GM13977 (cell line): ENCODE measurements around the gene CHEK2.
"Not testable (repeated sequence)": the region's sequence is repeated elsewhere in the genome, so short reads cannot be mapped to it uniquely, and the experiment has no call there.

Source experiments
- DNase-seq: peaks from one replicate; pipeline ENCODE4 v3.0.0; 2012; ENCODE audit warnings: low spot score
- in situ Hi-C: fragments of 300-500 bp; cut with MboI; formaldehyde crosslinking; loops from one replicate; pipeline ENCODE4 v1.12.0; 2022; ENCODE audit warnings: low sequenced_read_pairs, low pct_unique_long_range_greater_than_20kb, mixed read lengths, inconsistent platforms; ENCODE audit not compliant: unreplicated experiment
- TF ChIP-seq, protein P1 (sequence below): IDR thresholded peaks from 2 replicates; pipeline ENCODE4 v1.5.1; 2012; ENCODE audit warnings: mild to moderate bottlenecking, control low read depth; ENCODE audit not compliant: insufficient read depth; ENCODE audit errors: extremely low read depth, missing control alignments

CHEK2 gene

DNA sequence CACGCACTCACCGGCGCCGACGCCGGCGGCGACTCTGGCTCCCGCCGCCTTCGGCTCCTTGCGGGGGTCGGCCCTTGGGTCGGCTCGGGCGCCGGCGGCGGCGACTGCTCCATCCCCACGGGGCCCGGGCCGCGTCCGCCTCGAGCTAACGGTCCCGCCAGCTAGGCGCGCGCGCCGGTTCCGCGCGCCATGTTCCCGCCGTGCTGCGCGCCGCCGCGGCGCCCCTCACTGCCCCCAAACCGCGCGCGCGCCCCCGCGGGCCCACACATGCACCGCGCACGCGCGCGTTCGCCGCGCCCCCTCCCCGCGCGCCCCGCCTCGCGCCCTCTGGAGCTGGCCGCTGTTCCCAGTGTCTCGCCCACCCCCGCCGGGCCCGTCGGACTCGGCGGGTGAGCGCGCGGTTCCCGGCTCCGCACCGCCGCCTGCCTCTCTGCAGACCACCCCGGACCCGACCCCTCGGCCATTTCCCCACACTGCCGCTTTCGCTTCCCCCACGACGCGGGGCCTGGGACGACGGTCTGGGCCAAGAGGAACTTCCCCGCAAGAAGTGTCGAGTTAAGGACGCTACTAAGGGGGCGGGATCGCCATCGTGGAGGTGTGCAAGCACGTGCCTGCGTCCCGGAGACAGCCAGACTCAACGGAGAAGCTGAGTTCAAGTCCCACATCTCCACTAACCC is 61.9 kb downstream of the CHEK2 start, which contains the start of gene TTC28:
TTC28 (minus strand) TSS at position 230 of the 677 bp plus-strand sequence; CDS start at position 113, 117 bp downstream.
- DNase-seq, result peak; percentile 58
- TF ChIP-seq, protein P1, sequence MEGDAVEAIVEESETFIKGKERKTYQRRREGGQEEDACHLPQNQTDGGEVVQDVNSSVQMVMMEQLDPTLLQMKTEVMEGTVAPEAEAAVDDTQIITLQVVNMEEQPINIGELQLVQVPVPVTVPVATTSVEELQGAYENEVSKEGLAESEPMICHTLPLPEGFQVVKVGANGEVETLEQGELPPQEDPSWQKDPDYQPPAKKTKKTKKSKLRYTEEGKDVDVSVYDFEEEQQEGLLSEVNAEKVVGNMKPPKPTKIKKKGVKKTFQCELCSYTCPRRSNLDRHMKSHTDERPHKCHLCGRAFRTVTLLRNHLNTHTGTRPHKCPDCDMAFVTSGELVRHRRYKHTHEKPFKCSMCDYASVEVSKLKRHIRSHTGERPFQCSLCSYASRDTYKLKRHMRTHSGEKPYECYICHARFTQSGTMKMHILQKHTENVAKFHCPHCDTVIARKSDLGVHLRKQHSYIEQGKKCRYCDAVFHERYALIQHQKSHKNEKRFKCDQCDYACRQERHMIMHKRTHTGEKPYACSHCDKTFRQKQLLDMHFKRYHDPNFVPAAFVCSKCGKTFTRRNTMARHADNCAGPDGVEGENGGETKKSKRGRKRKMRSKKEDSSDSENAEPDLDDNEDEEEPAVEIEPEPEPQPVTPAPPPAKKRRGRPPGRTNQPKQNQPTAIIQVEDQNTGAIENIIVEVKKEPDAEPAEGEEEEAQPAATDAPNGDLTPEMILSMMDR, result peak; percentile 23
- in situ Hi-C loops, result not testable (repeated sequence)

DNA sequence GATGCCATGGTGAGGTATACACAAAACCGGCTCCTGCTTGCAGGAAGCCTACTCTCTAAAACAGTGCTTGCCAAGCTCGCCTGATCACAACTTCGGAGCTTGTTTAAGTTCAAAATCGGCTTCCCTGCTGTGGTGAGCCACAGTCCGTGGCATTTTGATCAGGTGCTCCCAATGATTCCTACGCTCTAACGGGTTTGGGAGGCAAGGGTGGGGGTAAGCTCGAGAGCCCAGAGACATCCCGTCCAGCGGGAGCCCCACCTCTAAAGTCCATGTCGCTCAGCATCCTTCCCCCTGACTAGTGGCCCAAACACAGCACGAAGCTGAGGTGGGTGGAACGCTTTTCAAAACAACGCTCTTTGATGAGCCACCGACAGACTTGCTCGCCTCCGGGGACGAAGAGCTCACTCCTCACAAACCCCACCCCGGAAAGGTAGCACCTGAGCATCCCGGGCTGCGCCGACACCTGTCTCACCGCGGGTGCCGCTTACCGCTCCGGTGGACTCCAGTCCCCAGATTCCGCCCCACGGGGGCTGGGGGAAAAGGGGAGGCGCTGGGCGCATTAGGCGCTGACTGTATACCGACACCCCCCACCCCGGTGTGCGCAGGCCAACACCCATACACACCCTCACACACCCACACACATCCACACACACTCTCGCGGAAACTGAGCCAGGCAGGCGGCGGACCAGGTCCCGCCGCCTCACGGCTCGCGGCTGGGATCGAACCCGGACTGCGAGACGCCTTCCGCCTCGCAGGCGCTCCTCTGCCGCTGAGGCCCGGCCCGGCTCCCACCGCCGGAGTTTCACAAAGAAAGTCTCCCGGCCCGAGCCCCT is 62.6 kb downstream of the CHEK2 start:
- DNase-seq, in situ Hi-C loops: not testable (repeated sequence)

DNA sequence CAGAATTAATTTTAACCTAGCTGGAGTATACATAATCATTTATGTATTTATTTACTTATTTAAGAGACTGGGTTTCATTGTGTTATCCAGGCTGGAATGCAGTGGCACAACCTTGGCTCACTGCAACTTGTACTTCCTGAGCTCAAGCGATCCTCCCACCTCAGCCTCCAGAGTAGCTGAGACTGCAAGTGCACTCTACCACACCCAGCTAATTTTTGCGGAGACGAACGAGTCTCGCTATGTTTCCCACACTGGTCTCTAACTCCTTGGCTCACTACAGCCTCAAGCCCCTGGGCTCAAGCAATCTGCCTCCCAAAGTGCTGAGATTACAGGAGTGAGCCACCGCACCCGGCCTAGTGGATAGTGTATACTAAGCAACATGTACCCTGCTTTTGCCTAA is 63.5 kb downstream of the CHEK2 start:
- in situ Hi-C loops, DNase-seq: not testable (repeated sequence)

DNA sequence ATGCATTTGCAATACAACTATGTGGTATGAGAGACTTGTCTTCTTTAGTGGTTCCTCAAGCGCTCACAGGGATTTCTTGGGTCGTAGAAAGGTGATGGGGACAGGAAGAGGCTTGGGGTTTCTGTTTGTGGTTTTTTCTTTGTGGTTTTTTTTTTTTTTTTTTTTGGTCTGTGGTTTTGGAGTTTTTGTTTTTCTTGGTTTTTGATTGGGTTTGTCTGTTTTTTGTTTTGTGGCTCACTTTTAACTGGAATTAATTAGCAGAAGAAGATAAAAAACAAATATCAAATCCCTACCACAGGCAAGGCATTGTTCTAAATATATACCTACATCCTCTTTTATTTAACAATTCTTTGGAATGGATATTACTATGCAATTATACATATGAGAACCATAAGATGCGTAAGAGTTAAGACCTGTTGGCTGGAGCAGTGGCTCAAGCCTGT is 67.5 kb downstream of the CHEK2 start:
- in situ Hi-C loops, result no loop called here
- peak; percentile 61 for DNase-seq
- TF ChIP-seq, protein P1, result no peak

DNA sequence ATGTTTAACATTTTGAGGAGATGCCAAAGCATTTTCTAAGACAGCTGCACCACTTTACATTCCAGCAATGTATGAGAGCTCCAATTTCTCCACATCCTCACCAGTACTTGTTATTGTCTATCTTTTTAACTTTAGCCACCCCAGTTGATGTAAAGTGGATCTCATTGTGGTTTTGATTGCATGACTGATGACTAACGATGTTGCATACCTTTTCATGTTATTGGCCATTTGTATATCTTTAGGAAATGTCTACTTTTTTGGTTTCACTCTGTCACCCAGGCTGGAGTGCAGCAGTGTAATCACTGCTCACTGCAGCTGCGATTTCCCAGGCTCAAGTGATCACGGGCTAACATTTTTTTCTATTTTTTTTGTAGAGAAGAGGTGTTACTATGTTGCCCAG is 70.9 kb downstream of the CHEK2 start:
- TF ChIP-seq, protein P1, result no peak
- in situ Hi-C loops, result no loop called here
- no peak for DNase-seq

DNA sequence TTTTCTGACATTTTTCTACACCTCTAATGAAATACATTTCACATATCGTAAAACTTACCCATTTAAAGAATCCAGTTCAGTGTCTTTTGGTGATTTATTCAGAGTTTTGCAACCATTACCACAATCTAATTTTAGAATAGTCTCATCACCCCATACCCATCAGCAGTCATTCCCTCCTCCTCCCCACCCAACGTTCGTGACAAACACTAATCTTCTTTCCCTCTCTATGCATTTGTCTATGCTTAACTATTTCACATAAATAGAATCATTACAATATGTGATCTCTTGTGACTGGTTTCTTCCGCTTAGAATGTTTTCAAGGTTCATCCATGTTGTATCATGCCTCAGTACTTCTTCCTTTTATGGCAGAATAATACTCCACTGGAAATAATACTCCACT is 71.5 kb downstream of the CHEK2 start:
- TF ChIP-seq, protein P1, result no peak
- in situ Hi-C loops, result no loop called here
- DNase-seq, result no peak

DNA sequence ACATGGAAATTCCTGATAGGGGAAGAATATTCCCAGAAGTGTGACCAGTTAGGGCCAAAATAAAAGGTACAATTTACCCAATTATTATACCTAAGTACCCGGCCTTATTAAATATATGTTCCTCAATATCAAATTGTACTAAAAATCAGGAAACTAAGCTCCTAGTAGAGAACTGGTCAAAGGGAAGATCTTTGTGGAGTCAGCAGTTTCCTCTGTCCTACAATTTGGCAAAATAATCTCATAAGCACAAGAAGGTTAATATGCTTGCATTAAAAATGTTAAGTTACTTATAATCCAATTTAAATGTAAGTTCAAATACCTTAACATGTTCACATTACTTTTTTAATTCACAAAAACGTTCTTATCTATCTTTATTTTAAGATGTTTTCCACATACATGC is 72.2 kb downstream of the CHEK2 start:
- no peak for DNase-seq
- in situ Hi-C loops, result no loop called here
- TF ChIP-seq, protein P1, result no peak

DNA sequence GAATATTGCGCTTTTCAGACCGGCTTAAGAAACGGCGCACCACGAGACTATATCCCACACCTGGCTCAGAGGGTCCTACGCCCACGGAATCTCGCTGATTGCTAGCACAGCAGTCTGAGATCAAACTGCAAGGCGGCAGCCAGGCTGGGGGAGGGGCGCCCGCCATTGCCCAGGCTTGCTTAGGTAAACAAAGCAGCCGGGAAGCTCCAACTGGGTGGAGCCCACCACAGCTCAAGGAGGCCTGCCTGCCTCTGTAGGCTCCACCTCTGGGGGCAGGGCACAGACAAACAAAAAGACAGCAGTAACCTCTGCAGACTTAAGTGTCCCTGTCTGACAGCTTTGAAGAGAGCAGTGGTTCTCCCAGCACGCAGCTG is 78.1 kb downstream of the CHEK2 start:
- in situ Hi-C loops, DNase-seq: not testable (repeated sequence)
